ENCODE results near the gene NRDC. TPM values are rescaled to one million over a fixed set of nuclear protein-coding genes. Genes with fewer than 3 reads are reported as not detected.
"Not testable (repeated sequence)": the region's sequence is repeated elsewhere in the genome, so short reads cannot be mapped to it uniquely, and the experiment has no call there.

Gene NRDC
- polyA plus RNA-seq, 4 donors: 113 to 173 (median 134) TPM

DNA sequence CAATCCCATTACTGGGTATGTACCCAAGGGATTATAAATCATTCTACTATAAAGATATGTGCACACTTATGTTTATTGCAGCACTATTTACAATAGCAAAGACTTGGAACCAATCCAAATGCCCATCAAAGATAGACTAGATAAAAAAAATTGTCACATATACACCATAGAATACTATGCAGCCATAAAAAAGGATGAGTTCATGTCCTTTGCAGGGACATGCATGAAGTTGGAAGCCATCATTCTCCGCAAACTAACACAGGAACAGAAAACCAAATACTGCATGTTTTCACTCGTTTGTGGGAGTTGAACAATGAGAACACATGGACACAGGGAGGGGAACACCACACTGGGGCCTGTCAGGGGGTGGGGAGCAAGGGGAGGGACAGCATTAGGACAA is 16.2 kb upstream of the NRDC start:
- DNase-seq (ENCODE audit: low read depth in 4 of 4, low spot score in 3 of 4): not testable (repeated sequence)

DNA sequence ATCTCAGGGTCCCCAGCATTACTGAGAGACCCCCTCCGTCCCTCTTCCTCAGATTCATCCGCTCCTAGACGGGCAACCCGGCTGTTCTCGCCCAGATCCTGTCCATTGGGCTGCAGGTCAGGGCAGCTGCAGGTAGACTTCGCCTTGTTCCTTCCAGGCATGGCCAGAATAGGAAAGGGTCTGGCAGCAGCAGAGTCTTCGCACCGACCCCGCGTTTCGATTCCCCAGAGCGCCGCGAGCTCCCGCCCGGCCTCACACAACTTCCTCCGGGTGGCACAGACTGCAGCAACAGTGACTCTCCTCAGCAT is 265 bp downstream of the NRDC start:
- no peak for DNase-seq (ENCODE audit: low read depth in 4 of 4, low spot score in 3 of 4)

DNA sequence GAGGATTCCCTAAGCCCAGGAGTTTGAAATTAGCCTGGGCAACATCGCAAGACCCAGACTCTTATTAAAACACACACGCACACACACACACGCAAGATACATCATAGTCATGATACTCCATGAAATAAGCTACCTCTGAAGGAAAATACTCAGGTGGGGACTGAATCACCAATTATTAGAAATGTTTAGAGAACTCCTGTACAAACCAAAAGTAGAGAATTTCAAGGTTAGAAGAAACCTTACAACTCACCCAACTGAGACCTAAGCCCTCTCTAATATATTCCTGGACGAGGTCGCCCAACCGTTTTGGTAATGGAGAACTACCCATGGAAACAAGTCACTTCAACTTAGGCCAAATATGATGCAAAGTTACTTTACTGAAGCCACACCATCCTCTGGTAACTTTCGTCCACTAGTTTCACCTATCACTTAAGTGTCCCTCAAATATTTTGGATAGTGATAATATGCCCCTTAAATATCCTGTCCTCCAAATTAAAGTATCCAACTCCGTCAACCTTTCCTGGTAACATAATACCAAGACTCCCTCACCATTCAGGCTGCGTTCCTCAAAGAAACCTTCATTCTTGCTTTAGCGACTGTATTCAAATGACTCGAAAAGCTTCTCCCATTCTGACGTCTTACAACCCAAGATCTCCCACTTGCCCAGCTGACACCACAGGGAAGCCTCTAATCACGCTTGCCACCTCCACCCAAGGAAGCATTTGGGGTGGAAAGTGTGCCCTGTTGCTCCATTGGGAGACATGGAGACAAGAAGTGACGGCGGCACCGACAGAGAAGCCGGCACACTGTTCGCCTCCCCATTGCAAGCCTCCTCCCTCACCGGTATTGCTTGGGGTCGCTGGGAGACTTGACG is 856 bp downstream of the NRDC start:
- peak; percentile 8 to 15 (median 9) for DNase-seq (ENCODE audit: low read depth in 4 of 4, low spot score in 3 of 4)

DNA sequence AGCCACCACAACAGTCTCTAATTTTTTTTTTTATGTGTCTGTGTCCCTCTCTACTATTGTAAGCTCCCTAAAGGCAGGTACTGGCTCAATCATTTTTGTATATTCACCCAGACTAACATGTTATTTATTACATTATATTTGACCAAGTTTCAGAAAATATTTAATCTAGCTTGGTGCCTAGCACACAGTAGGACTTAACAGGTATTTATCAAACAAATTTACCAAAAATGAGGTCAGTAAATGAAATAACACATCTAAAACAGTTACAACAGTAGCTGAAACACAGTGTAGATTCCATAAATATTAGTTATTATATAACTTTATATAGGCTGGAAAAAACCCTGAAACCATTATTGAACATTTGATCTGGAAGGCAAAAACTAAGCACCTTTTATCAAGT is 2.7 kb downstream of the NRDC start:
- DNase-seq (ENCODE audit: low read depth in 4 of 4, low spot score in 3 of 4): no peak

DNA sequence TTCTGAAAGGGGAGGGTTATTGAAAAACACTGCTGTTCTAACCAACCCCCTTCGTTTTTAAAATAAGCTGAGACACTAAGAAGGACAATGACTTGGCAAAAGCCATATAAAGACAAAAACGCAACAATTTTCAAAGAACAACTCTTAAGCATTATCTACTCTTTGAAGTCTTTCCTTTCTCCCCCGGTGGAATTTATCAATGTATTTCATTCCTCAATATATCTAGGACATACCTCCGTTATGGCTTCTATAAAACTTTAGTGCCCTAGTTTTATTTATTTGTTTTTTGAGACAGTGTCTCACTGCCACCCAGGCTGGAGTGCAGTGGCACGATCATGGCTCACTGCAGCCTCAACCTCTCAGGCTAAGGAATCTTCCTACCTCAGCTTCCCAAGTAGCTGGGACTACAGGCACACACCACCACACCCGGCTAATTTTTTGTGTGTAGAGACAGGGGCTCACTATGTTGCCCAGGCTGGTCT is 3.2 kb downstream of the NRDC start:
- no peak for DNase-seq (ENCODE audit: low read depth in 4 of 4, low spot score in 3 of 4)

DNA sequence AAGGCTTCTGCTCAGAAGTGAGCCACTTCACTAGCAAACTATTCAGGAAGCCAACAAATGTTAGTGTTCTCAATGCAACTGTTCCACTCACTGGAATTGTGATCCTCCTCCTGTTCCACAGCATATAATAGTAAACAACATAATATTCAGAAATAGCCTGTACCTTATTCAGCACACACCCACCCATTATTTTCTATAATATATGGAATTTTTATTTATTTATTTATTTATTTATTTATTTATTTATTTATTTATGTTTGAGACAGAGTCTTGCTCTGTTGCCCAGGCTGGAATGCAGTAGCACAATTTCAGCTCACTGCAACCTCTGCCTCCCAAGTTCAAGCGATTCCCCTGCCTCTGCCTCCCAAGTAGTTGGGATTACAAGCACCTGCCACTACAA is 5.3 kb downstream of the NRDC start:
- DNase-seq (ENCODE audit: low read depth in 4 of 4, low spot score in 3 of 4): not testable (repeated sequence)

DNA sequence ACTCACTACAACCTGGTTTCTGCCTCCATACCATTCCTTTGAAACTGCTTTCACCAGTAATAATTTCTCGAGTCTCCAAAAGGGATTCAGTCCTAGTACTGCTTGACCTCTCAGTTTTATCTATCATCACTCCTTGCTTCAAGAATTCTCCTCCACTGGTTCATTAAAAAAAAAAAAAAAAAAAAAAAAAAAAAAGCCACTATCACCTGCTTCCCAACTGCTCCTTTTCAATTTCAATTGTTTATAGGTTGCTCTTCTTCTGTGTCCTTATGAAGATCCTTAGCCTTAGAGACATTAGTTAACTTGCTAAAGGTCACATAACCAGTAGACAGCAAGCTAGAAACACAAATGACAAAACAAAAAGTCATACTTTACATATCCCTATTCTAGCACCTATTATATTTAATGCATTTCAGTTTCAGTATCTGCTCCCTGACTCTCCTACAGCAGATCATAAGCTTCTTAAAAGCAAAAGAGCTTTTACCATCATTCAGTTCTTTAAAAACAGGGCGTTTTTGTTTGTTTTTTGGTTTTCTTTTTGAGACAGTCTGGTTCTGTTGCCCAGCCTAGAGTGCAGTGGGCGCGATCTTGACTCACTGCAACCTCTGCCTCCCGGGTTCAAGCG is 7.1 kb downstream of the NRDC start:
- no peak for DNase-seq (ENCODE audit: low read depth in 4 of 4, low spot score in 3 of 4)

DNA sequence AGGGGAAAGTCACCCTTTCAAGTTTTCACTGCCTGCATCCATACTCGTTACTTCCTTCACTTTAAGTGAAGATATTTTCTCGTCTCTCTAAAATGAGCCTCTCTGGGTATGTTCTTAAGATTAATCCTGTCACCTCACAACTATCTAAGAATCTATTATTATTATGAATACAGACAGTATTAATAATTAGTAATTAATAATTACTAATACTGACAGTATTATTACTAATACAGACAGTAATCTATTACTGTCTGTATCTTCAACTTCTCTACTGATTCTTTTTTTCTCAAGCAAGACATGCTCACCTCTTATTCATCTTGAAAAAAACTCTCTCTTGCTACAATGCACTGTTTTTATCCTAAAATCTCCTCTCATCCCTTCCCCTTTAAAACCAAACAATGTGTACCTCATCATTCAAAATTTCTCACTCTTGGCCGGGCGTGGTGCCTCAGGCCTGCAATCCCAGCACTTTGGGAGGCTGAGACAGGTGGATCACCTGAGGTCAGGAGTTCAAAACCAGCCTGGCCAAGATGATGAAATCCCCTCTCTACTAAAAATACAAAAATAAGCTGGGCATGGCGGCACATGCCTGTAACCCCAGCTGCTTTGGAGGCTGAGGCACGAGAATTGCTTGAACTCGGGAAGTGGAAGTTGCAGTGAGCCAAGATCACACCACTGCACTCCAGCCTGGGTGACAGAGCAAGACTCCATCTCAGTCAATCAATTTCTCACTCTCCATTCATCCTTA is 7.8 kb downstream of the NRDC start:
- DNase-seq (ENCODE audit: low read depth in 4 of 4, low spot score in 3 of 4): no peak

DNA sequence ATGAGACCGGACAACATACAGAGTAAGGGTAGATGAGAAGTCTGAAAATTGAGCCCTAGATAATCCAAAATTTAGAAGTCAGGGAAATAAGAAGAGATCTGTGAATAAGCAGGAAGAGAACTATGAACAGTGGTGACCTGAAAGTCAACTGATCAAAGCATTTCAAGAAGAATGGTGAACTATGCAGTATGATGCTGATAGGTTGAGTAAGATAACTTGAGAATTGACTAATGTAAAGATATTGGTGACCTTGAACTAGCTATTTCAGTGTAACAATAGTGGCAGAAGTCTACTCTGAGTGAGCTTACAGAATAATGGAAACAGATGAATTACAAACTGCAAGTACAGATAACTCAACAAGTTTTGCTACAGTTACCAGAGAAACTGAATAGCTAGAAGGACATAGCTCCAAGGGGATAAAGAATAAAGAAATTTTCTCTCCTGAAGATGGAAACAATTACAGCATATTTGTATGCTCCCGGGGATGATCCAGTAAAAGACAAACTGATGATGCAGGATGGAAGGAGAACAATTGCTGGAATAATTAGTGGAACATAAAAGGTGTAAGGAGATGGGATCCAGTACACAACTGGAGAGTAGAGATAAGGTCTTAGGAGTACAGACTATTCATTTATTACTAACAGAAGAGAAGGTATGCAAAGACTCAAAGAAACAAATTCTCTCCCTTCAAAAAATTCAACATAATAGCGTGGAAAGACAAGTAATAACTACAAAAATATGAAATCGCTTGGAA is 10.9 kb downstream of the NRDC start:
- DNase-seq (ENCODE audit: low read depth in 4 of 4, low spot score in 3 of 4): no peak

DNA sequence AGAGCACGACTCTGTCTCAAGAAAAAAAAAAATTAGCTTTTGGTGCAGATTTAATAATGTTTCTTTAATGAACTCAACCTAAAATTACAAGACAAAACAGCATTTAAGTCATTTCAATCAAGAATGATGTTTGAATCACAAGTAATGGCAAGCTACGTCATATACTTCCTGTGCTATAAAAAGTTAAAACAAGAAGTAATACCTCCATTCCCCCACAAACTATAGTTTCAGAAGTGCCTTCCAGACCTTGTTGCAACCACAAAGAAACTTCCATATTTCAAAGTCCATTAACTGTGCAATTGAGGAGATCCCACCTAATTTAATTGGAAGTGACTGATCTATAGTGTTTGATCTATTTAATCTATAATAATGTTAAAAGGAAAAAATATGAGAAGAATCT is 15.1 kb downstream of the NRDC start:
- DNase-seq (ENCODE audit: low read depth in 4 of 4, low spot score in 3 of 4): no peak

DNA sequence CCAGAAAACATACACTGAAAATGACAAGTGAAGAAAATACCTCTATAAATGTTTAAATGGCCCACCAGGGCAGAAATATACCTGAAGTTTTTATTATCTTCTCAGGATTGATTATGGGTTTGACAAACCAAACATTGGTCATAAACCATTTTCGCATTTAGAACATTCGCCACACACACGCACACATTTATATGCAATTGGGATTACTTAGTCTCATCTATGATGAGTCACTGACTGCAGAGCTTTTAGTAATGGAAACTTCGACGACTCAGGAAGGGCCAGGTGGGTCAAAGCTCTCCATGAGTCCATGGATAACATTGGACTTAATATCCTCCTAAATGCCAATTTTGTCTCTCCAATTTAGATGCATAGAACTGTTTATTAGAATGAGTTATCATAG is 16.9 kb downstream of the NRDC start:
- DNase-seq (ENCODE audit: low read depth in 4 of 4, low spot score in 3 of 4): no peak

DNA sequence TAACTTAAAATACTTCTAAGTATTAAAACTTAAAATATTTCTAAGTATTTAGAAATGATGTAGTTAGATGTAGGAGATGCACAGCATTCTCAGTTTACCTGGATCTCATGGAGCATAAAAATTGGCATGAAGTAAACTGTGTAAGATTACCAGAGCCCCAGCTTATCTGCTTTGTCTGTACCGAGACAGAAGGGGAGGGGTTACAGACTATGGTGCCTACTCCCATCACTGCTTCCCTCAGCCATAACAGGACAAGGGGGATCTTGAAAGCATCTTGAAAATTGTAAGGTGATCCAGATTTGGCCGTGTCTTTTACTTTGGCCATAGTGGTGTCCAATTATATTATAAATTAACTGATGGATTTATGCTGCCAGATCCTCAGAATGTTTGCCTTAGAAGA is 18.8 kb downstream of the NRDC start:
- no peak for DNase-seq (ENCODE audit: low read depth in 4 of 4, low spot score in 3 of 4)

DNA sequence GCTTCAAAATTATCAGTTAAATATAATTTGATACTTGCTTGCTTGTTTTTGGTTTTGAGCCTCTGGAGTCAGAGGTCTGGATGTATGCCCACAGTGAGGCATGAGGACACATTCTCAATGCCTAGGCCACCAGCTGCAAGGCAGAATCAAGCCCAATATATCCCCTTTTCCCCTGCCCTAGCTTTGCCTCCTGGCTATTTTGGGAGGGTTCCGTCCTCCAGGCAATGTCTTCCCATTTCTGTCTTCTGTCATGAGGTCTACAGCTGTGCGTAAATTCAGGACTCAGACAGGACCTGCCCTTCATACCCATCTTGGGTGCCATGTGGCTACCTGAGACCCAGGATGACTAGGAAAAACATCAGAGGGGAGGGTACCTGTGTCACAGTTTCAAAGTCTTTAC is 19.2 kb downstream of the NRDC start:
- no peak for DNase-seq (ENCODE audit: low read depth in 4 of 4, low spot score in 3 of 4)

DNA sequence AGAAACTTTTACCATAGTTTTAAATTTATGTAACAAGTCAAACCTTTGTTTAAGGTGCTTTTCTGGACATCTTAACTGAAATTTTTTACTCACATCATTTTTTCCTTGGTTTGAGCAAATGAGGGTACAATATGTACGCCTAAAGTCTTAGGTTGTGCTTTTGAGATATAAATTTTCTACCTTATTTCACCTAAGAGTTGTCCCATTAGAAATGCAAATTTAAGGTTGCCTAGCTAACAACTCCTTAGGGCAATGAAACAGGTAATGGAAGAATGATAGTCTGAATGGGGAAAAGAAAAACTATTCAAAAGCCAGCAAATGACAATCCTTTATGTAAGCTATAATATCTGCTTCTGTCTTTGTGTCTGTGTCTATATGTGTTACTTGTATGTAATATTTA is 19.6 kb downstream of the NRDC start:
- DNase-seq (ENCODE audit: low read depth in 4 of 4, low spot score in 3 of 4): no peak

DNA sequence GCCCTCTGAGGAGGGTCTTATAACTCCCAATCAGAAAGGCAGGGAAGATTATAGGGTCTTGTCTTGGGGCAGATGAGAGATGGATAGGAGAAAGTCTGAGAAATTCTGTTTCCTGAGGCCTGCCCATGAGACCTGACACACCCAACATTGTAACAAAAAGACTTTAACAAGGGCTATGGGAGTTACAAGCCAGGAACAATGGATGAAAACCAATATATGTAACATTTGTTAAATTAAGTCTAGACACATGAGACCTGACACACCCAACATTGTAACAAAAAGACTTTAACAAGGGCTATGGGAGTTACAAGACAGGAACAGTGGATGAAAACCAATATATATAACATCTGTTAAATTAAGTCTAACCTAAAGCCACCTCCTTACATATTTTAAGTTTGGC is 21.8 kb downstream of the NRDC start:
- no peak for DNase-seq (ENCODE audit: low read depth in 4 of 4, low spot score in 3 of 4)

DNA sequence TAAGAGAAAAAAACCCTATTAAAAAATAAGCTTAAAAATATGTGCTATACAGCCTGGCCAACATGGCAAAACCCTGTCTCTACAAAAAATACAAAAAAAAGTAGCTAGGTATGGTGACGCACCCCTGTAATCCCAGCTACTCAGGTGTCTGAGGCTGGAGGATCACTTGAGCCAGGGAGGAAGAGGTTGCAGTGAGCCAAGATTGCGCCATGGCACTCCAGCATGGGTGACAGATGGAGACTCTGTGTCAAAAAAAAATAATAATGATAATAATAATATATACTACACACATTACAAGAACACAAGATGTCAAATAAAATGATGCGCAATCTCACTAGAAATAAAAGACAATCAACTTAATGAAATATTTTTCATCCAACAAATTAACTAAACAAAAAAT is 22.9 kb downstream of the NRDC start:
- no peak for DNase-seq (ENCODE audit: low read depth in 4 of 4, low spot score in 3 of 4)

DNA sequence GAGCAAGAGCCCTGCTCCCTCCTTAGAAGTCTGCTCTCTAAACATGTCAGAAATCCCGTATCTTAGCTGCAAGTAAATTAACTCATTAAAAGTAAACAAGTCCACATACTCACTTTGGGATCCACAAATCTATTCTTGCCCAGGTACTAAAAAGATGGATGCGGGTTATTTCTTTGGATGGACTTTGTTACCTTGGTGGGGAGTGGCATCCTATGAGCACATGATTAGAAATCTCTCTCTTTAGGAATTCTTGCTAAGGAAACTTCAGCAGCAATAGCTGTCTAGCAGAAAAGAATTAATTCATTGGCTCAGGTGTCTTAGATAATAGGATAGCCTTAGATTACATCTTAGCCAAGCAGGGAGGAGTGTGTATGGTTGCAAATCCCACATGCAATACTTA is 25.2 kb downstream of the NRDC start:
- no peak for DNase-seq (ENCODE audit: low read depth in 4 of 4, low spot score in 3 of 4)

DNA sequence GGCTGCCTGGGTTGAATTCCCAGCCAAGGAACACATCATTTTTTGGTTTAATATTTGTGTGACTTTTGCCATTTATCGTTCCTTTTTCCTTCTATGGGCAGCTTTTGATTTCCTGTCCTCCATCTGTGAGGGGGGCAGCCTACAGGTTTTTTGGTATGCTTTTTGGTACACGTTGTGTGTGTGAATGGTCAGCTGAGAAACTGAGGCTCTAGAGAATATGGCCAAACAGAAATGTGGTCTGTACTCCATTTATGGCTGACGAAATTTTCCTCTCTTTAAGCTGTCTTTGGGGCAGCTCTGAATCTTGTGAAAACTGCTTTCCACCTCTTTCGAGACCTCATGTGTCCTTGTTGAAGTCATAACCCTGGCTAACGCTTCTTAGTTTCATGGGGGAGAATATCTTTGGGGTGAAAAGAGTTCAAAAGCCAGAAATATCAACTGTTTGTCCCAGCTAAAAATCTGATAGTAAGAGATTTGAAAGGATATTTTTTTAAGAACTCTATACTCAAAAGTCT is 26.6 kb downstream of the NRDC start:
- DNase-seq (ENCODE audit: low read depth in 4 of 4, low spot score in 3 of 4): no peak

DNA sequence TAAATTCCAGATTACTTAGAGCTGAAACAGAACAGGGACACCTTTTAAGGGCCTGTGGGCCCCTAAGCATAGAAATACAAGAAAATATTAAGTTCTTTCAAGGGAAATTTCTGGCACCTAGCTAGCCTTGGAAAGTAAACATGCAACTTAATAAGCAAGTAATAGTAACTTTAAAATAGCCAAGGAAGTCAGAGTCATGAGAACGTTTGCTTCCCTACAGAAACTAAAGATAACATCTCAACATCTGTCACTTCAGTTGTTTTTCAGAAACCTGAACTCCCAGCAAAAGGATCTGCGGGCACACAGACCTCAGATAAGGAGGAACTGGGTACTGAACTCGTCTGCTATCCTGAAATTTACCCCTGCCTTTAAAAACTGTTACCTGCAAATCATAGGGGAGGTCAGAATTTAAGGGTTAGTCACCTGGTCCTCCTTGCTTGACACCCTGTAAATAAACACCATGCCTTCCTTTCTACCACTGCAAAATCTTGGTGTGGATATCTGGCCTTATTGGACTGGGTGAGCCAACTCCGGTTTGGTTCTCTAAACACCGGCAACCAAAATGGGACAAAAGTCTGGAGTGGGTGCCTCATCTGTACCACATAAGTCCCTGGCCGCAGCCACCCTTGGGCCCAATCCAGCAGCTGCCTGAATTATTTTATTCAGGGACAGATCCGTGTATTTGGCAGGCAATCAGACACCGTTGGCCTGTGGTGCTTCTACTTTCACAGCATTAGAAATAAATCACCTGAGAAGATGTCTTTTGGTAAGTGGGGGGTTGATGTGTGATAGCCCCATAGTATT is 27.9 kb downstream of the NRDC start:
- no peak for DNase-seq (ENCODE audit: low read depth in 4 of 4, low spot score in 3 of 4)

All from left renal pelvis (tissue), 4 donors.